ENCODE measurements around the gene CHM. TPM values are rescaled to one million over a fixed set of nuclear protein-coding genes. Genes with fewer than 3 reads are reported as not detected.
"Not testable (repeated sequence)": the region's sequence is repeated elsewhere in the genome, so short reads cannot be mapped to it uniquely, and the experiment has no call there.

Gene CHM
- total RNA-seq, 1 experiment from 2014 or later, result 27.4 TPM

DNA sequence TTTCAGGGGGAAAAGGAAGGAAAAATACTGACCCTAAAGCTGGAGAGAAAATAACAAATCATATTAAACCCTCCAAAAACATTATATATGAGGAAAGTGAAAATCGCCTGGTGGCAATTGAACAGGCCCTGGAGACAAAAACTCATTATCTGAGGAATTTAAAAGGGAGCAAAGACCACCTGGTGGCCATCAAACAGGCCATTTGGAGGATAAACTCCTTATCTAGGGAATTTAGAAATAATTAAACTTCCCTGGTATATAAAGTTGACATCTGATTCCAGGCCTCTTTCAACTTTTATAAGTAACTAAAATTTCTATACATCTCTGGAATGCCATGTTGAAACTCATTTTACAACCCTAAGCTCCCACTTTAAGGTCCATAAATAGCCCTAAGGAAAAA is 35.2 kb downstream of the CHM start:
- TF ChIP-seq, protein P1, sequence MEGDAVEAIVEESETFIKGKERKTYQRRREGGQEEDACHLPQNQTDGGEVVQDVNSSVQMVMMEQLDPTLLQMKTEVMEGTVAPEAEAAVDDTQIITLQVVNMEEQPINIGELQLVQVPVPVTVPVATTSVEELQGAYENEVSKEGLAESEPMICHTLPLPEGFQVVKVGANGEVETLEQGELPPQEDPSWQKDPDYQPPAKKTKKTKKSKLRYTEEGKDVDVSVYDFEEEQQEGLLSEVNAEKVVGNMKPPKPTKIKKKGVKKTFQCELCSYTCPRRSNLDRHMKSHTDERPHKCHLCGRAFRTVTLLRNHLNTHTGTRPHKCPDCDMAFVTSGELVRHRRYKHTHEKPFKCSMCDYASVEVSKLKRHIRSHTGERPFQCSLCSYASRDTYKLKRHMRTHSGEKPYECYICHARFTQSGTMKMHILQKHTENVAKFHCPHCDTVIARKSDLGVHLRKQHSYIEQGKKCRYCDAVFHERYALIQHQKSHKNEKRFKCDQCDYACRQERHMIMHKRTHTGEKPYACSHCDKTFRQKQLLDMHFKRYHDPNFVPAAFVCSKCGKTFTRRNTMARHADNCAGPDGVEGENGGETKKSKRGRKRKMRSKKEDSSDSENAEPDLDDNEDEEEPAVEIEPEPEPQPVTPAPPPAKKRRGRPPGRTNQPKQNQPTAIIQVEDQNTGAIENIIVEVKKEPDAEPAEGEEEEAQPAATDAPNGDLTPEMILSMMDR (conservative IDR thresholded peaks at IDR 0.05; ENCODE audit: low read depth, low read length), result no peak
- H3K27ac ChIP-seq (ENCODE audit: low read depth, low read length, poor library complexity, severe bottlenecking), result no peak overlapping the region
- ChIA-PET POLR2A (ENCODE audit: low non-redundant PET) (no interaction called here), CTCF (no interaction called here)
- H3K27me3 ChIP-seq (replicated peaks; ENCODE audit: insufficient read depth, low read depth, low read length, poor library complexity), result no peaks in the 10 kb centered on the region
- H3K36me3 ChIP-seq (ENCODE audit: insufficient read depth, low read length, poor library complexity, severe bottlenecking), result no peaks in the 10 kb centered on the region
- H3K9me3 ChIP-seq (ENCODE audit: low read depth, low read length, poor library complexity, severe bottlenecking), result no peaks in the 10 kb centered on the region
- DNase-seq (ENCODE audit: low spot score), result no peak
- intact Hi-C loops (cut with micrococcal nuclease; ENCODE audit: unreplicated experiment), result no loop called here
- no TSS peak for BruUV-seq (replicated peaks)
- H3K4me1 ChIP-seq (ENCODE audit: insufficient read depth, low read length, poor library complexity, severe bottlenecking), result peaks cover 10% of the 10 kb centered on the region
- H3K4me3 ChIP-seq (ENCODE audit: low read depth, low read length, poor library complexity, severe bottlenecking), result no peak overlapping the region

DNA sequence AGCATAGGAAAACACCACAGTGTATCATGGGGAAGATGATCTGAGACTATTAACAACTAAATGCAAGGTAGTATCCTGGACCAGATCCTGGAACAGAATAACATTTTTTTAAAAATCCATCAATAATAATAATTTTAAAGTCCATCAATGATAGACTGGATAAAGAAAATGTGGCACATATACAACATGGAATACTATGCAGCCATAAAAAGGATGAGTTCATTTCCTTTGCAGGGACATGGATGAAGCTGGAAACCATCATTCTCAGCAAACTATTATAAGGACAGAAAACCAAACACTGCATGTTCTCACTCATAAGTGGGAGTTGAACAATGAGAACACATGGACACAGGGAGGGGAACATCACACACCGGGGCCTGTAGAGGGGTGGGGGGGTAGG is 37.6 kb downstream of the CHM start:
- DNase-seq (ENCODE audit: low spot score); H3K9me3 ChIP-seq (ENCODE audit: low read depth, low read length, poor library complexity, severe bottlenecking); intact Hi-C loops (cut with micrococcal nuclease; ENCODE audit: unreplicated experiment); POLR2A ChIA-PET (ENCODE audit: low non-redundant PET); H3K4me1 ChIP-seq (ENCODE audit: insufficient read depth, low read length, poor library complexity, severe bottlenecking); BruUV-seq (replicated peaks); H3K27ac ChIP-seq (ENCODE audit: low read depth, low read length, poor library complexity, severe bottlenecking); H3K27me3 ChIP-seq (replicated peaks; ENCODE audit: insufficient read depth, low read depth, low read length, poor library complexity); H3K36me3 ChIP-seq (ENCODE audit: insufficient read depth, low read length, poor library complexity, severe bottlenecking); CTCF ChIA-PET; H3K4me3 ChIP-seq (ENCODE audit: low read depth, low read length, poor library complexity, severe bottlenecking): not testable (repeated sequence)

DNA sequence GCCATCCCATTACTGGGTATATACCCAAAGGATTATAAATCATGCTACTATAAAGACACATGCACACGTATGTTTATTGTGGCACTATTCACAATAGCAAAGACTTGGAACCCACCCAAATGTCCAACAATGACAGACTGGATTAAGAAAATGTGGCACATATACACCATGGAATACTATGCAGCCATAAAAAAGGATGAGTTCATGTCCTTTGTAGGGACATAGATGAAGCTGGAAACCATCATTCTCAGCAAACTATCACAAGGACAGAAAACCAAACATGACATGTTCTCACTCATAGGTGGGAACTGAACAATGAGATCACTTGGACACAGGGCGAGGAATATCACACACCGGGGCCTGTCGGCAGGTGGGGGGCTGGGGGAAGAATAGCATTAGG is 39.5 kb downstream of the CHM start:
- POLR2A ChIA-PET (ENCODE audit: low non-redundant PET); H3K27ac ChIP-seq (ENCODE audit: low read depth, low read length, poor library complexity, severe bottlenecking); H3K27me3 ChIP-seq (replicated peaks; ENCODE audit: insufficient read depth, low read depth, low read length, poor library complexity); CTCF ChIA-PET; H3K9me3 ChIP-seq (ENCODE audit: low read depth, low read length, poor library complexity, severe bottlenecking); H3K36me3 ChIP-seq (ENCODE audit: insufficient read depth, low read length, poor library complexity, severe bottlenecking); H3K4me1 ChIP-seq (ENCODE audit: insufficient read depth, low read length, poor library complexity, severe bottlenecking); intact Hi-C loops (cut with micrococcal nuclease; ENCODE audit: unreplicated experiment); DNase-seq (ENCODE audit: low spot score); BruUV-seq (replicated peaks); H3K4me3 ChIP-seq (ENCODE audit: low read depth, low read length, poor library complexity, severe bottlenecking): not testable (repeated sequence)

DNA sequence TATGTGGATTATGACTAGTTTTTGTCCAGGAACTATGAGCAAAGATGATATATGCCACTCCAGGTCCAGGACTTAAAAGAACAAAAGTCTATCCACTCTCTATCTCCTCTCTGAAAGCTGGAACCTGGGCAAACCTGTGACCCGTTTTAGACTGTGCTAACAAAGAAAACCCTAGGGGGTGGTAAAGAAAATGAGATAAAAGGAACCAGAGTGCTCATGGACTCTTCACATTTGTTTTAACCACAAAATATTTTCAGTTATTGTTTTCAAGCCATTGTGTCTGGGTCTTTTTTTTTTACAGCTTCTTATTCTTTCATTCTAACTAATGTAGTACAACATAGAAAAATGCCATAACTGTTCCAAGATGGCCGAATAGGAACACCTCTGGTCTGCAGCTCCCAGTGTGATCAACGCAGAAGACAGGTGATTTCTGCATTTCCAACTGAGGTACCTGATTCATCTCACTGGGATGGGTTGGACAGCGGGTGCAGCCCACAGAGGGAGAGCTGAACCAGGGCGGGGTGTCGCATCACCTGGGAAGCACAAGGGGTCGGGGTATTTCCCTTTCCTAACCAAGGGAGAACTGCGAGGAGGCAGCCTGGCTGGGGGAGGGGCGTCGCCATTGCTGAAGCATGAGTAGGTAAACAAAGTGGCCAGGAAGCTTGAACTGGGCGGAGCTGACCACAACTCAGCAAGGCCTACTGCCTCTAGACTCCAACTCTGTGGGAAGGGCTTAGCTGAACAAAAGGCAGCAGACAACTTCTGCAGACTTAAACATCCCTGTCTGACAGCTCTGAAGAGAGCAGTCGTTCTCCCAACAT is 45.1 kb downstream of the CHM start:
- Histone ChIP-seq H3K4me3 (ENCODE audit: low read depth, low read length, poor library complexity, severe bottlenecking) (no peak overlapping the region), H3K4me1 (ENCODE audit: insufficient read depth, low read length, poor library complexity, severe bottlenecking) (no peaks in the 10 kb centered on the region), H3K27me3 (replicated peaks; ENCODE audit: insufficient read depth, low read depth, low read length, poor library complexity) (no peaks in the 10 kb centered on the region), H3K36me3 (ENCODE audit: insufficient read depth, low read length, poor library complexity, severe bottlenecking) (no peaks in the 10 kb centered on the region), H3K9me3 (ENCODE audit: low read depth, low read length, poor library complexity, severe bottlenecking) (no peaks in the 10 kb centered on the region), H3K27ac (ENCODE audit: low read depth, low read length, poor library complexity, severe bottlenecking) (no peak overlapping the region)
- no TSS peak for BruUV-seq (replicated peaks)
- TF ChIP-seq, protein P1 (conservative IDR thresholded peaks at IDR 0.05; ENCODE audit: low read depth, low read length), result no peak
- no peak for TF ChIP-seq EZH2 (IDR thresholded peaks at IDR 0.05; ENCODE audit: borderline replicate concordance, low read depth, low read length, poor library complexity, severe bottlenecking)
- no peak for DNase-seq (ENCODE audit: low spot score)
- intact Hi-C loops (cut with micrococcal nuclease; ENCODE audit: unreplicated experiment), result no loop called here
- ChIA-PET POLR2A (ENCODE audit: low non-redundant PET) (no interaction called here), CTCF (no interaction called here)

Data from A673 (cell line).